GM19099 (cell line): Measurements from ENCODE around the gene WDR47.

Source experiments
- POLR2A ChIP-seq: IDR thresholded peaks from 3 replicates; pipeline ENCODE4 v1.6.1; 2011; ENCODE audit warnings: low read depth; ENCODE audit not compliant: insufficient read length; ENCODE audit errors: extremely low read depth

WDR47 gene

GRCh38 chr1:108955111-108955510, 86.8 kb downstream of the WDR47 start:
- TF ChIP-seq POLR2A: no peak

- no peak for TF ChIP-seq POLR2A
Observed at GRCh38 chr1:108953452-108953851, 88.5 kb downstream of the WDR47 start.

- no peak for TF ChIP-seq POLR2A
Observed at GRCh38 chr1:108951242-108951641, 90.7 kb downstream of the WDR47 start.

GRCh38 chr1:108949044-108949443, 92.9 kb downstream of the WDR47 start:
- no peak for TF ChIP-seq POLR2A

GRCh38 chr1:108947871-108948525, 93.9 kb downstream of the WDR47 start:
- TF ChIP-seq POLR2A: no peak

- TF ChIP-seq POLR2A: no peak
Observed at GRCh38 chr1:108936170-108936569, 105.7 kb downstream of the WDR47 start.

- no peak for TF ChIP-seq POLR2A
Observed at GRCh38 chr1:108933944-108934343, 108.0 kb downstream of the WDR47 start.

- no peak for TF ChIP-seq POLR2A
Observed at GRCh38 chr1:108925920-108926319, 116.0 kb downstream of the WDR47 start.
